HCT116 (cell line): ENCODE measurements around the gene PGBD5. TPM values are rescaled to one million over a fixed set of nuclear protein-coding genes. Genes with fewer than 3 reads are reported as not detected.

ENCODE experiments used
- ATAC-seq: fragments of 200-7000 bp; cut with Tn5 transposase; 2 replicates; pipeline ENCODE4 v1.9.1; 2020; ENCODE audit warnings: mild to moderate bottlenecking, moderate library complexity
- BruUV-seq: library from RNA; stranded (reverse); fragments of 400-500 nt; replicated peaks from 2 replicates; lab custom pipeline; 2021; lab: Mats Ljungman, UMichigan
- CTCF ChIA-PET: fragments of 300-600 bp; sonication (Branson Sonifier 250); formaldehyde crosslinking; loops from one replicate; lab custom pipeline; 2021; ENCODE audit warnings: antibody characterized with exemption; lab: Charles Lee
- POLR2A ChIA-PET: fragments of 300-600, 350-600 bp; sonication (Branson Sonifier 250); formaldehyde crosslinking; loops from one replicate; lab custom pipeline; 2021; ENCODE audit warnings: antibody characterized with exemption; lab: Charles Lee
- RAD21 ChIA-PET, 2 experiments: fragments of 300-600 bp; sonication (Branson Sonifier 250); formaldehyde crosslinking; loops; one replicate each; lab custom pipeline; 2023; ENCODE audit warnings: low total read pairs in 2 of 2; ENCODE audit not compliant: uncharacterized antibody in 2 of 2, unreplicated experiment in 2 of 2, low non-redundant PET in 1 of 2; lab: Charles Lee
- DNase-seq: peaks from one replicate; pipeline ENCODE4 v3.0.0-alpha.2; 2010; ENCODE audit warnings: low read depth, low spot score
- H2AFZ ChIP-seq: fragments of 200-600 bp; shearing (Covaris generic), sonication (generic); 2 replicates; pipeline ENCODE4 v1.6.1; 2017; ENCODE audit warnings: low read depth, mixed run types, mixed read lengths, antibody characterized with exemption, low read length; ENCODE audit not compliant: poor library complexity, severe bottlenecking
- H3K27ac ChIP-seq: 2 replicates; pipeline ENCODE4 v1.5.1; 2012; ENCODE audit warnings: low read depth, low read length
- H3K27me3 ChIP-seq: fragments of 200-600 bp; sonication (generic); 2 replicates; pipeline ENCODE4 v1.6.1; 2016; ENCODE audit warnings: mixed run types, low read length, mixed read lengths; ENCODE audit not compliant: insufficient read depth
- H3K36me3 ChIP-seq, 2 experiments: fragments of 200-500 bp in 1 of 2; fragments of 200-600 bp in 1 of 2; sonication (Bioruptor generic) in 1 of 2; sonication (generic) in 1 of 2; 2 replicates each; pipeline versions ENCODE4 v1.5.1 to v1.6.1; 2014 to 2016; ENCODE audit warnings: low read length in 2 of 2, inconsistent platforms in 1 of 2, mixed read lengths in 1 of 2, mixed run types in 1 of 2; ENCODE audit not compliant: insufficient read depth in 2 of 2, control insufficient read depth in 1 of 2
- H3K4me1 ChIP-seq, 2 experiments: fragments of 200-600 bp in 1 of 2; sonication (generic) in 1 of 2; 2 replicates each; pipeline versions ENCODE4 v1.5.1 to v1.6.1; 2012 to 2017; ENCODE audit warnings: low read length in 2 of 2, inconsistent platforms in 1 of 2, mild to moderate bottlenecking in 1 of 2, mixed read lengths in 1 of 2, mixed run types in 1 of 2, moderate library complexity in 1 of 2; ENCODE audit not compliant: insufficient read depth in 2 of 2, control insufficient read depth in 1 of 2
- H3K4me2 ChIP-seq: fragments of 200-600 bp; sonication (generic); 2 replicates; pipeline ENCODE4 v1.6.1; 2017; ENCODE audit warnings: mixed run types, low read length, mixed read lengths
- H3K4me3 ChIP-seq, 2 experiments: fragments of 200-600 bp in 1 of 2; sonication (generic) in 1 of 2; replicated peaks in 1 of 2; 2 replicates each; pipeline ENCODE4 v1.5.1; 2011 to 2016; ENCODE audit warnings: low read length in 2 of 2, control low read depth in 1 of 2, low read depth in 1 of 2, mild to moderate bottlenecking in 1 of 2, mixed read lengths in 1 of 2, mixed run types in 1 of 2
- H3K79me2 ChIP-seq: fragments of 200-600 bp; sonication (generic); 2 replicates; pipeline ENCODE4 v1.6.1; 2017; ENCODE audit warnings: mild to moderate bottlenecking, mixed run types, low read length, moderate library complexity, mixed read lengths; ENCODE audit not compliant: insufficient read depth
- H3K9ac ChIP-seq: fragments of 200-600 bp; sonication (generic); 2 replicates; pipeline ENCODE4 v1.6.1; 2016; ENCODE audit warnings: low read length, mixed read lengths
- H3K9me2 ChIP-seq: fragments of 200-600 bp; sonication (generic), shearing (Covaris generic); 2 replicates; pipeline ENCODE4 v1.6.1; 2017; ENCODE audit warnings: mixed run types, mild to moderate bottlenecking, moderate library complexity; ENCODE audit not compliant: insufficient read depth
- H3K9me3 ChIP-seq, 2 experiments: fragments of 200-500 bp in 1 of 2; fragments of 200-600 bp in 1 of 2; sonication (Bioruptor generic) in 1 of 2; sonication (generic) in 1 of 2; 2 replicates each; pipeline ENCODE4 v1.6.1; 2014 to 2017; ENCODE audit warnings: low read length in 2 of 2, mixed read lengths in 2 of 2, inconsistent platforms in 1 of 2, low read depth in 1 of 2, mild to moderate bottlenecking in 1 of 2, mixed run types in 1 of 2, moderate library complexity in 1 of 2; ENCODE audit not compliant: control insufficient read depth in 1 of 2, insufficient read depth in 1 of 2
- H4K20me1 ChIP-seq: fragments of 200-600 bp; sonication (generic), shearing (Covaris generic); 2 replicates; pipeline ENCODE4 v1.6.1; 2017; ENCODE audit warnings: mixed run types, mild to moderate bottlenecking, moderate library complexity; ENCODE audit not compliant: insufficient read depth
- CTCF ChIP-seq, 3 experiments: fragments of 200-600 bp in 1 of 3; sonication (generic) in 1 of 3; IDR thresholded peaks in 2 of 3; conservative IDR thresholded peaks in 1 of 3; 2 replicates each; pipeline ENCODE4 v1.5.1; 2012 to 2017; ENCODE audit warnings: low read depth in 2 of 3, low read length in 2 of 3, antibody characterized with exemption in 1 of 3, borderline replicate concordance in 1 of 3, control low read depth in 1 of 3, mild to moderate bottlenecking in 1 of 3, mixed read lengths in 1 of 3, mixed run types in 1 of 3, moderate library complexity in 1 of 3; ENCODE audit not compliant: insufficient read depth in 1 of 3
- EGR1 ChIP-seq: IDR thresholded peaks from 2 replicates; pipeline ENCODE4 v1.6.1; 2012; ENCODE audit warnings: low read depth
- ELF1 ChIP-seq: IDR thresholded peaks from 2 replicates; pipeline ENCODE4 v1.6.1; 2012; ENCODE audit warnings: low read depth, borderline replicate concordance
- EZH2phosphoT487 ChIP-seq: fragments of 200-600 bp; IDR thresholded peaks from 2 replicates; pipeline ENCODE4 v1.6.1; 2018; ENCODE audit warnings: antibody characterized with exemption, borderline replicate concordance
- POLR2AphosphoS5 ChIP-seq: IDR thresholded peaks from 2 replicates; pipeline ENCODE4 v1.6.1; 2011; ENCODE audit warnings: mild to moderate bottlenecking, low read depth, low read length, moderate library complexity
- RAD21 ChIP-seq: IDR thresholded peaks from 2 replicates; pipeline ENCODE4 v1.6.1; 2012; ENCODE audit warnings: low read depth, mild to moderate bottlenecking
- SRF ChIP-seq: IDR thresholded peaks from 2 replicates; pipeline ENCODE4 v1.6.1; 2012; ENCODE audit warnings: low read depth
- intact Hi-C: fragments of 100-400 bp; cut with micrococcal nuclease; formaldehyde crosslinking; loops from 2 replicates; pipeline ENCODE4 v1.10.0; 2022
- total RNA-seq: library from RNA; stranded (reverse); gene quantifications from one replicate; pipeline ENCODE4 v1.2.1, GENCODE V29; 2021; ENCODE audit not compliant: unreplicated experiment

PGBD5 gene
- total RNA-seq, 1 experiment from 2014 or later, result 0.27 TPM

- RAD21 ChIA-PET, result no interaction called here
- H3K9me2 ChIP-seq, result no peaks in the 10 kb centered on the region
- no peaks in the 10 kb centered on the region for H3K36me3 ChIP-seq
- no peak overlapping the region for H3K27ac ChIP-seq
- H2AFZ ChIP-seq, result no peak overlapping the region
- H3K4me3 ChIP-seq, result no peak overlapping the region
- no peak overlapping the region for H3K4me2 ChIP-seq
- H4K20me1 ChIP-seq, result no peaks in the 10 kb centered on the region
- intact Hi-C loops, result no loop called here
- H3K27me3 ChIP-seq, result peaks cover 20% of the 10 kb centered on the region; the same call in 1 of the 2 replicates
- no peaks in the 10 kb centered on the region for H3K79me2 ChIP-seq
- ATAC-seq (peak; percentile 59), DNase-seq (no peak)
- H3K4me1 ChIP-seq, result no peaks in the 10 kb centered on the region
- POLR2A ChIA-PET, result no interaction called here
- CTCF ChIA-PET, result no interaction called here
- H3K9me3 ChIP-seq, result peaks cover 0 to 6% of the 10 kb centered on the region in 2 experiments; a peak in 2 of 4 replicates
- BruUV-seq, result no TSS peak
- no peak overlapping the region for H3K9ac ChIP-seq
- no peak for TF ChIP-seq EGR1
- no peak for TF ChIP-seq POLR2AphosphoS5
- TF ChIP-seq ELF1, result no peak
- no peak for TF ChIP-seq EZH2phosphoT487
- peak in 2 of 3 experiments; percentile 25 to 32; a peak in 3 of 6 replicates for TF ChIP-seq CTCF (IDR thresholded peaks at IDR 0.05 in 2 of 3, conservative IDR thresholded peaks at IDR 0.05 in 1 of 3; ENCODE audit: borderline replicate concordance in 1 of 3, insufficient read depth in 1 of 3, low read depth in 2 of 3, low read length in 2 of 3)
- no peak for TF ChIP-seq RAD21
Measured at GRCh38 chr1:230441183-230442029, 15.3 kb upstream of the PGBD5 start.

- Histone ChIP-seq H3K27ac (no peak overlapping the region), H3K9me3 (peaks cover 0 to 3% of the 10 kb centered on the region in 2 experiments; a peak in 1 of 4 replicates), H4K20me1 (no peaks in the 10 kb centered on the region), H2AFZ (no peak overlapping the region), H3K79me2 (no peaks in the 10 kb centered on the region), H3K9me2 (no peaks in the 10 kb centered on the region), H3K9ac (no peak overlapping the region), H3K4me3 (no peak overlapping the region), H3K36me3 (no peaks in the 10 kb centered on the region), H3K4me1 (no peaks in the 10 kb centered on the region), H3K27me3 (peaks cover 33% of the 10 kb centered on the region), H3K4me2 (no peak overlapping the region)
- ChIA-PET RAD21 (no interaction called here), POLR2A (no interaction called here), CTCF (no interaction called here)
- no TSS peak for BruUV-seq
- intact Hi-C loops, result no loop called here
- TF ChIP-seq SRF, result no peak
- ATAC-seq (no peak), DNase-seq (no peak)
Measured at GRCh38 chr1:230435108-230435507, 9.0 kb upstream of the PGBD5 start.
